Suppressor macrophage treated with lipopolysaccharide for 1 hour (primary cell): Measurements from ENCODE around the gene RELL2.
"Not testable (repeated sequence)": the region's sequence is repeated elsewhere in the genome, so short reads cannot be mapped to it uniquely, and the experiment has no call there.

ENCODE experiments used
- DNase-seq, 3 donors: peaks; one replicate each; pipeline ENCODE4 v3.0.0-alpha.2; 2020 to 2022

RELL2 gene

GRCh38 chr5:141636413-141637122 lies at the start of gene RELL2, which contains the start of gene HDAC3:
Gene RELL2 (plus strand): TSS chr5:141636997. CDS start chr5:141638226, 1,229 bp downstream.
Gene HDAC3 (minus strand): TSS chr5:141636849. CDS start chr5:141636790, 59 bp downstream.
- DNase-seq = peak; percentile 93 to 98 (median 96)

- peak; percentile 53 to 74 (median 65) for DNase-seq
These were observed 46.7 kb upstream of the RELL2 start for GRCh38 chr5:141590127-141590526.

- DNase-seq = no peak
These were observed 39.9 kb upstream of the RELL2 start for GRCh38 chr5:141596867-141597266.

GRCh38 chr5:141597394-141597793 lies 39.4 kb upstream of the RELL2 start:
- peak; percentile 31 to 72 (median 63) for DNase-seq

- DNase-seq = no peak
These were observed 39.0 kb upstream of the RELL2 start for GRCh38 chr5:141597814-141598213.

GRCh38 chr5:141598391-141599345 lies 38.1 kb upstream of the RELL2 start:
- DNase-seq = no peak

GRCh38 chr5:141602606-141603005 lies 34.2 kb upstream of the RELL2 start:
- DNase-seq = no peak

- peak; percentile 87 to 97 (median 96) for DNase-seq
These were observed 32.7 kb upstream of the RELL2 start for GRCh38 chr5:141603923-141604717.

- DNase-seq = peak; percentile 77 to 83 (median 82)
These were observed 31.1 kb upstream of the RELL2 start for GRCh38 chr5:141605523-141606277.

GRCh38 chr5:141608046-141608445 lies 28.8 kb upstream of the RELL2 start:
- no peak for DNase-seq

- no peak for DNase-seq
These were observed 28.2 kb upstream of the RELL2 start for GRCh38 chr5:141608557-141608956.

- no peak for DNase-seq
These were observed 27.8 kb upstream of the RELL2 start for GRCh38 chr5:141609044-141609443.

- DNase-seq = not testable (repeated sequence)
These were observed 26.9 kb upstream of the RELL2 start for GRCh38 chr5:141609921-141610320.

GRCh38 chr5:141611289-141611688 lies 25.5 kb upstream of the RELL2 start:
- no peak for DNase-seq

- peak in 1 of 3 donors; percentile 38 for DNase-seq
These were observed 23.5 kb upstream of the RELL2 start for GRCh38 chr5:141613344-141613743.

GRCh38 chr5:141615991-141616720 lies 20.6 kb upstream of the RELL2 start:
- peak; percentile 36 to 66 (median 65) for DNase-seq

GRCh38 chr5:141617128-141617527 lies 19.7 kb upstream of the RELL2 start:
- DNase-seq = peak in 1 of 3 donors; percentile 37

GRCh38 chr5:141617682-141618029 lies 19.1 kb upstream of the RELL2 start:
- DNase-seq = no peak

- DNase-seq = peak; percentile 50 to 70 (median 50)
These were observed 18.6 kb upstream of the RELL2 start for GRCh38 chr5:141618030-141618803.

- peak; percentile 92 to 98 (median 96) for DNase-seq
These were observed 17.8 kb upstream of the RELL2 start, which contains the start of gene DIAPH1 for GRCh38 chr5:141618804-141619554. Gene DIAPH1 (minus strand): TSS chr5:141619000. CDS start chr5:141618914, 86 bp downstream.
